GM18868 (cell line): ENCODE measurements around the gene EID1.
"Not testable (repeated sequence)": the region's sequence is repeated elsewhere in the genome, so short reads cannot be mapped to it uniquely, and the experiment has no call there.

Source experiments
- ATAC-seq: cut with Tn5 transposase; IDR thresholded peaks from one replicate; pipeline ENCODE4 v1.9.1; 2021; ENCODE audit warnings: mild to moderate bottlenecking, moderate library complexity; ENCODE audit not compliant: unreplicated experiment

Gene EID1

GRCh38 chr15:48905847-48906246 is 27.9 kb downstream of the EID1 start:
- ATAC-seq = no peak

- not testable (repeated sequence) for ATAC-seq
Observed at GRCh38 chr15:48909313-48909712, 31.4 kb downstream of the EID1 start.

- ATAC-seq = not testable (repeated sequence)
Observed at GRCh38 chr15:48910554-48910953, 32.6 kb downstream of the EID1 start.

GRCh38 chr15:48913141-48913540 is 35.2 kb downstream of the EID1 start:
- no peak for ATAC-seq

GRCh38 chr15:48914717-48915116 is 36.8 kb downstream of the EID1 start:
- no peak for ATAC-seq

GRCh38 chr15:48915861-48916260 is 37.9 kb downstream of the EID1 start:
- no peak for ATAC-seq

- ATAC-seq = no peak
Observed at GRCh38 chr15:48916721-48917120, 38.8 kb downstream of the EID1 start.

- ATAC-seq = no peak
Observed at GRCh38 chr15:48922046-48922445, 44.1 kb downstream of the EID1 start.

- ATAC-seq = no peak
Observed at GRCh38 chr15:48924528-48925393, 46.8 kb downstream of the EID1 start.

GRCh38 chr15:48925714-48926223 is 47.8 kb downstream of the EID1 start:
- no peak for ATAC-seq

- no peak for ATAC-seq
Observed at GRCh38 chr15:48928877-48929538, 51.1 kb downstream of the EID1 start.

GRCh38 chr15:48929661-48930060 is 51.7 kb downstream of the EID1 start:
- ATAC-seq = no peak
